ENCODE data around the gene DNM3. TPM values are rescaled to one million over a fixed set of nuclear protein-coding genes. Genes with fewer than 3 reads are reported as not detected.

Gene DNM3
- total RNA-seq, 1 experiment from 2014 or later, result 0.11 TPM

DNA sequence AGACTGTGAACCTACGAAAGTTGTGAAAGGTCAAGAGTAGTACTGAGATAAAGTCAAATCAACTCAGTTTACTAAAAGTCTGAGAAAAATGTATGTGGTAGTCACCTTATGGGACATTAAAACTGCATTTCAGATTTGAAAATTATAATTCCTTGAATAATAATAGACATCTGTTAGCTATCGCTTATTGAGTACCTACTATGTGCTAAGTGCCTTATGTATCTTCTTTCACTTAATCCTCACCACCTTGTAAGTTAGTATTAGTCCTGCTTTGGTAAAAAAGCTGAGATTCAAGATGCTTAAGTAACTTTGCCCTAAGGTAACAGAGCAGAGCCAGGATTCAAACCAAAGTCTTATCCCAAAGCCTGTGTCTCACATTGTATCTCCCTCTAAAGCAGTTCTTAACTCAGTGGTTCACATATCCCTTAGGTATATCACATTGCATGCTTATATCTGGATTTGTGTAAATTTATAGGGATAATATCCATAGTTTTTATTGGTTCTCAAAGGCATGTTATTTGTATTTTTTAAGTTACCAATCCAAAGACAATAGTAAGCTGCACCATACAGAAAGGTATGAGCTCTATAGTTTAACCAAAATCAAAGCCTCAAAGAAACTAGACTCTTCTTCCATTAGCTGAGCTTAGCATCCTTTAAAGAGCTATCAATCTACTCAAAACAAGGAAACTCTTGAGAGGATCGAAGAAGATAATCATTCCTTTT, 601.7 kb downstream of the DNM3 start:
- CTCF ChIA-PET, result interaction anchor here (0.6 to 2.3 kb wide), 3 partner anchors 11 to 457 kb away, joined by 3 to 10 read pairs (median 4); no protein-coding TSS in a partner anchor
- Mint-ChIP-seq H3K4me1 (ENCODE audit: low read depth, unreplicated experiment) (peaks cover 21% of the 10 kb centered on the region), H3K4me3 (ENCODE audit: unreplicated experiment) (peak overlapping the region; percentile 77), H3K36me3 (ENCODE audit: insufficient read depth, unreplicated experiment) (no peaks in the 10 kb centered on the region), H3K9me3 (ENCODE audit: unreplicated experiment) (no peaks in the 10 kb centered on the region), H3K27me3 (ENCODE audit: insufficient read depth, unreplicated experiment) (no peaks in the 10 kb centered on the region), H3K27ac (ENCODE audit: unreplicated experiment) (peak overlapping the region; percentile 87)
- H3K36me3 ChIP-seq (ENCODE audit: control insufficient read depth, insufficient read depth, low read length), result no peaks in the 10 kb centered on the region; the same call in 1 of the 2 replicates
- H3K4me3 ChIP-seq (ENCODE audit: low read depth, low read length), result peak overlapping the region; percentile 93
- POLR2A ChIA-PET, result interaction anchor here (0.7 to 1.2 kb wide), 2 partner anchors 24 to 90 kb away, joined by 3 to 5 read pairs; partner anchors contain the start of gene SUCO
- intact Hi-C loops (cut with micrococcal nuclease; ENCODE audit: unreplicated experiment), result loop anchor here (5.0 kb wide), 1 partner anchor 441 kb away; no protein-coding TSS in a partner anchor
- H3K9me3 ChIP-seq, result no peaks in the 10 kb centered on the region
- H3K4me1 ChIP-seq, result peaks cover 22% of the 10 kb centered on the region
- no peak for DNase-seq
- TF ChIP-seq, protein P1, sequence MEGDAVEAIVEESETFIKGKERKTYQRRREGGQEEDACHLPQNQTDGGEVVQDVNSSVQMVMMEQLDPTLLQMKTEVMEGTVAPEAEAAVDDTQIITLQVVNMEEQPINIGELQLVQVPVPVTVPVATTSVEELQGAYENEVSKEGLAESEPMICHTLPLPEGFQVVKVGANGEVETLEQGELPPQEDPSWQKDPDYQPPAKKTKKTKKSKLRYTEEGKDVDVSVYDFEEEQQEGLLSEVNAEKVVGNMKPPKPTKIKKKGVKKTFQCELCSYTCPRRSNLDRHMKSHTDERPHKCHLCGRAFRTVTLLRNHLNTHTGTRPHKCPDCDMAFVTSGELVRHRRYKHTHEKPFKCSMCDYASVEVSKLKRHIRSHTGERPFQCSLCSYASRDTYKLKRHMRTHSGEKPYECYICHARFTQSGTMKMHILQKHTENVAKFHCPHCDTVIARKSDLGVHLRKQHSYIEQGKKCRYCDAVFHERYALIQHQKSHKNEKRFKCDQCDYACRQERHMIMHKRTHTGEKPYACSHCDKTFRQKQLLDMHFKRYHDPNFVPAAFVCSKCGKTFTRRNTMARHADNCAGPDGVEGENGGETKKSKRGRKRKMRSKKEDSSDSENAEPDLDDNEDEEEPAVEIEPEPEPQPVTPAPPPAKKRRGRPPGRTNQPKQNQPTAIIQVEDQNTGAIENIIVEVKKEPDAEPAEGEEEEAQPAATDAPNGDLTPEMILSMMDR (IDR thresholded peaks at IDR 0.05; ENCODE audit: insufficient read depth in 1 of 2, low read depth in 1 of 2, low read length in 1 of 2, severe bottlenecking in 1 of 2, unreplicated experiment in 1 of 2), result no peak
- BruUV-seq (replicated peaks), result TSS peak; percentile 49
- no peaks in the 10 kb centered on the region for H3K27me3 ChIP-seq (replicated peaks; ENCODE audit: control insufficient read depth, insufficient read depth, low read length)

DNA sequence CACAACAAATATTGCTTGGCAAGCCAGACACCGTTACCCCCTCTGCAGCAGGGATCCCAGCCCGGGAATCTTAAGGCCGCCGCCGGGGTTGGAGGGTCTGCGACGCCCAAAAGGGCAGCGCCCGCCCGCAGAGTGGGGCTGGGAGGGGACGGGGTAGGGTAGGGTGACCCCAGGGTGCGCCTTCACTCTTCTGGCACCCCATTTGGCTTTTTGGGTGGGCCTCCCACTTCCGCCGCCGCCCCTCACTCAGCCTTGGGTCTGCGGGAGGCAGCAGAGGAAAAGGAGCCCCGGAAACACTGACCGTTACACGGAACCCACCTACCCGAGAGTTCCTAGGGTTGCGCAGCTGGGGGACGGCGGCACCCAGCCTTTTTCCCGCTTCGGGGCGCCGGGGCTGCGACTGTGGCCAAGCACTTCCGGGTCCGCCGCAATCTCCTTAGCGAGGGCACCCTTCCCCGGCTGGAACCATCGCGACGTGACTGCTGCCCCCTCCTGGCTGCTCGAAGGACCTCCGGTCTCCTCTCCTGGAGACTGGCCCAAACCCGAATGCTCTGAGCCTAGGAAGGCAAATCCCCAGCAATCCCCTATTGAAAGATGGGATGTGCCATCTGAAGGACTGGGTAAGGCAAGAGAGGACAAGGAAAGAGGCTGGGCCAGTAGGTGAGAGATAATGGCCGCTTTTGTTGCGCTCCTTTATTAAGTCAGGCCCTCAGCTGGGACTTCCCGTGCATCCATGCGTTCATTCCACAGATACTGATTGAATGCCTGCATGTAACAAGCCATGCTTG, 602.6 kb downstream of the DNM3 start, which contains the start of gene PIGC:
Gene PIGC, minus strand, starts transcription at position 404 of the 788 bp plus-strand sequence. CDS start 1,447 bp downstream, outside the sequence.
- Mint-ChIP-seq H3K9me3 (ENCODE audit: unreplicated experiment) (no peaks in the 10 kb centered on the region), H3K27me3 (ENCODE audit: insufficient read depth, unreplicated experiment) (no peaks in the 10 kb centered on the region), H3K4me3 (ENCODE audit: unreplicated experiment) (peak within 1 kb of the TSS; percentile 77), H3K36me3 (ENCODE audit: insufficient read depth, unreplicated experiment) (no peaks in the 10 kb centered on the region), H3K27ac (ENCODE audit: unreplicated experiment) (peak within 1 kb of the TSS; percentile 87), H3K4me1 (ENCODE audit: low read depth, unreplicated experiment) (peaks cover 26% of the 10 kb centered on the region)
- ChIA-PET POLR2A (interaction anchor here (0.7 to 1.2 kb wide), 2 partner anchors 23 to 89 kb away, joined by 3 to 5 read pairs; partner anchors contain the start of gene SUCO), CTCF (interaction anchor here (0.6 to 2.3 kb wide), 2 partner anchors 12 to 458 kb away, joined by 3 to 10 read pairs; no protein-coding TSS in a partner anchor)
- Histone ChIP-seq H3K27me3 (replicated peaks; ENCODE audit: control insufficient read depth, insufficient read depth, low read length) (no peaks in the 10 kb centered on the region), H3K4me1 (peaks cover 31% of the 10 kb centered on the region), H3K4me3 (ENCODE audit: low read depth, low read length) (peak within 1 kb of the TSS; percentile 93), H3K9me3 (no peaks in the 10 kb centered on the region), H3K36me3 (ENCODE audit: control insufficient read depth, insufficient read depth, low read length) (no peaks in the 10 kb centered on the region; the same call in 1 of the 2 replicates)
- intact Hi-C loops (cut with micrococcal nuclease; ENCODE audit: unreplicated experiment), result loop anchor here (1.0 to 5.0 kb wide), 2 partner anchors 15 to 442 kb away; no protein-coding TSS in a partner anchor
- BruUV-seq (replicated peaks), result no TSS peak
- DNase-seq, result peak; percentile 90 to 93
- TF ChIP-seq, protein P1 (IDR thresholded peaks at IDR 0.05; ENCODE audit: insufficient read depth in 1 of 2, low read depth in 1 of 2, low read length in 1 of 2, severe bottlenecking in 1 of 2, unreplicated experiment in 1 of 2), result peak; percentile 87 to 88

DNA sequence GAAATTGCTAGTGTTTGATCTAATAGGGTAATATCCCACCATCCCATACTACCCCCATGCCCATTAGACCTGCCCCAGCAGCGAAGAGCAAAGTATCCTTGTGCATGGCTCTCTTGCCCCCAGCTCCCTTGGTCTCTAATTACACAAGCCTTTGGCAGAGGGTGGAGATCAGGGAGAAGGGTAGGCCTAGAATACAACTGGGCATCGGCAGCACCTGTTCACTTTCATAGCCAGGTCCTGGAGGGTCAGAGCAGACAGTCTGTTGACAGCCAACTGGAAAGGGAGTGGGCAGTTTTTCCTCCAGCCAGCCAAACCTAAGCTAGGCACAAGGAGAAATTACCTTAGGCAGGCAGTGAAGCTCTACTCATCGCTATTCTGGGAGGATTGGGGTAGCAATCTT, 605.2 kb downstream of the DNM3 start:
- Histone ChIP-seq H3K36me3 (ENCODE audit: control insufficient read depth, insufficient read depth, low read length) (no peaks in the 10 kb centered on the region; the same call in 1 of the 2 replicates), H3K9me3 (no peaks in the 10 kb centered on the region), H3K4me3 (ENCODE audit: low read depth, low read length) (no peak overlapping the region), H3K27me3 (replicated peaks; ENCODE audit: control insufficient read depth, insufficient read depth, low read length) (no peaks in the 10 kb centered on the region), H3K4me1 (peaks cover 56% of the 10 kb centered on the region)
- Mint-ChIP-seq H3K4me3 (ENCODE audit: unreplicated experiment) (no peak overlapping the region), H3K9me3 (ENCODE audit: unreplicated experiment) (no peaks in the 10 kb centered on the region), H3K27ac (ENCODE audit: unreplicated experiment) (no peak overlapping the region), H3K36me3 (ENCODE audit: insufficient read depth, unreplicated experiment) (no peaks in the 10 kb centered on the region), H3K27me3 (ENCODE audit: insufficient read depth, unreplicated experiment) (no peaks in the 10 kb centered on the region), H3K4me1 (ENCODE audit: low read depth, unreplicated experiment) (peaks cover 49% of the 10 kb centered on the region)
- POLR2A ChIA-PET, result no interaction called here
- no peak for DNase-seq
- no TSS peak for BruUV-seq (replicated peaks)
- TF ChIP-seq, protein P1 (IDR thresholded peaks at IDR 0.05; ENCODE audit: insufficient read depth in 1 of 2, low read depth in 1 of 2, low read length in 1 of 2, severe bottlenecking in 1 of 2, unreplicated experiment in 1 of 2), result no peak
- CTCF ChIA-PET, result no interaction called here
- intact Hi-C loops (cut with micrococcal nuclease; ENCODE audit: unreplicated experiment), result no loop called here

All from Caco-2 (cell line).